Calu3 (cell line): Measurements from ENCODE around the gene NNAT. TPM values are rescaled to one million over a fixed set of nuclear protein-coding genes. Genes with fewer than 3 reads are reported as not detected.

Experiments
- BruUV-seq: library from RNA; stranded (reverse); fragments of 400-500 nt; replicated peaks from 2 replicates; lab custom pipeline; 2021; lab: Mats Ljungman, UMichigan
- CTCF ChIA-PET: fragments of 300-600 bp; sonication (Branson Sonifier 250); formaldehyde crosslinking; loops from one replicate; lab custom pipeline; 2022; ENCODE audit warnings: antibody characterized with exemption; lab: Charles Lee
- DNase-seq: peaks from one replicate; pipeline ENCODE4 v3.0.0; 2022
- H3K27ac Mint-ChIP-seq: one replicate; pipeline ENCODE4 v1.8.0; 2022; ENCODE audit warnings: mixed read lengths; ENCODE audit not compliant: unreplicated experiment
- H3K27me3 Mint-ChIP-seq: one replicate; pipeline ENCODE4 v1.8.0; 2022; ENCODE audit warnings: mixed read lengths; ENCODE audit not compliant: unreplicated experiment
- H3K36me3 Mint-ChIP-seq: one replicate; pipeline ENCODE4 v1.8.0; 2022; ENCODE audit warnings: mild to moderate bottlenecking, moderate library complexity, mixed read lengths; ENCODE audit not compliant: insufficient read depth, unreplicated experiment
- H3K4me1 Mint-ChIP-seq: one replicate; pipeline ENCODE4 v1.8.0; 2022; ENCODE audit warnings: mild to moderate bottlenecking, low read depth, mixed read lengths; ENCODE audit not compliant: unreplicated experiment
- H3K4me3 Mint-ChIP-seq: one replicate; pipeline ENCODE4 v1.8.0; 2022; ENCODE audit warnings: mild to moderate bottlenecking, low read depth, moderate library complexity, mixed read lengths; ENCODE audit not compliant: unreplicated experiment
- H3K9me3 Mint-ChIP-seq: one replicate; pipeline ENCODE4 v1.8.0; 2022; ENCODE audit warnings: low read depth, mixed read lengths; ENCODE audit not compliant: unreplicated experiment
- intact Hi-C: fragments of 100-400 bp; cut with micrococcal nuclease; formaldehyde crosslinking; loops from one replicate; pipeline ENCODE4 v1.10.0; 2022; ENCODE audit not compliant: unreplicated experiment
- total RNA-seq: library from RNA; stranded (reverse); gene quantifications from 2 replicates; pipeline ENCODE4 v1.2.3, GENCODE V29; 2022
- TF ChIP-seq, protein P1 (sequence below): fragments of 200-600 bp; IDR thresholded peaks from one replicate; pipeline ENCODE4 v1.8.0; 2022; ENCODE audit warnings: antibody characterized with exemption; ENCODE audit not compliant: unreplicated experiment

The NNAT gene
- total RNA-seq, 1 experiment from 2014 or later = not detected

DNA sequence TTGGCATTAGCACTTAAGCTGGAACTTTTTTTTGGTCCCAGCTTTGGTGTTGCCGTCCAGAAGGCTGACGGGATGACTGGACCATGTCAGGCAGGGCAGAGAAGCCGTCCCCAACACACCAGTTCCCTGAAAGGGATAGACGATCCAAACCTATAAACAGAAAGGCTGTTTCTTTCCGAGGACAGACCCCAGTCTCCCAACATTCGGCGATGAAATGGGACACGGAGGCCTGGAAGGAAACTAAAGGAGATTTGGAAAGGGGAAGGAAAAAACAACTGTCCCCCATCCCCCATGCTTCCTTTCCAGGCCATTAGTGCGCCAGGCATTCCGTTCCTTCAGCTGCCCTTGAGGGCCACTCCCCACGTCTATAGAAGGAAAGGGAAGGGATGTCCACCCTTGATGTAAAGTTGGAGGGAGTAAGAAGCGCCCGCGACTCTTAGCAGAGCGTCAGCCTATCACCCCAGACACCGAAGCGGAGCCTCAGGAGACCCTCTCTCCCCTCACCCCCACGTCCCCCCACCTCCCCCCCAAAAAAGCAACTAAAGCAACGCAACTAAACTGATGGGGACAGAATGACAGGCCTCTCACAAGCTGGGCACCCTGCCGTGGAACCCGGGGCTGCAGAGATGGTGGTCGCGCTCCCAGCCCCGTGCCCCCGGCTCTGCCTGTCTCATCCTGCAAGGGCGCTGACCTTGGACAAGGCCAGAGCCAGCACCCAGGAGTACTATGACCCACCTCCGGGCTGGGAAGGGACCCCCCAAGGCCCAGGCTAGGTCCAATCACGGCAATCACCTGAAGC is 6.0 kb downstream of the NNAT start:
- H3K27ac Mint-ChIP-seq = peak overlapping the region; percentile 100
- H3K4me3 Mint-ChIP-seq = peak overlapping the region; percentile 91
- H3K27me3 Mint-ChIP-seq = peaks cover 41% of the 10 kb centered on the region
- TSS peak; percentile 72 for BruUV-seq
- H3K9me3 Mint-ChIP-seq = peaks cover 4% of the 10 kb centered on the region
- intact Hi-C loops = loop anchor here (5.0 kb wide), 1 partner anchor 190 kb away; no protein-coding TSS in a partner anchor
- peak; percentile 45 for DNase-seq
- CTCF ChIA-PET = interaction anchor here (0.6 to 0.7 kb wide), 2 partner anchors 271 to 419 kb away, joined by 3 to 5 read pairs; no protein-coding TSS in a partner anchor
- H3K4me1 Mint-ChIP-seq = peaks cover 40% of the 10 kb centered on the region
- TF ChIP-seq, protein P1, sequence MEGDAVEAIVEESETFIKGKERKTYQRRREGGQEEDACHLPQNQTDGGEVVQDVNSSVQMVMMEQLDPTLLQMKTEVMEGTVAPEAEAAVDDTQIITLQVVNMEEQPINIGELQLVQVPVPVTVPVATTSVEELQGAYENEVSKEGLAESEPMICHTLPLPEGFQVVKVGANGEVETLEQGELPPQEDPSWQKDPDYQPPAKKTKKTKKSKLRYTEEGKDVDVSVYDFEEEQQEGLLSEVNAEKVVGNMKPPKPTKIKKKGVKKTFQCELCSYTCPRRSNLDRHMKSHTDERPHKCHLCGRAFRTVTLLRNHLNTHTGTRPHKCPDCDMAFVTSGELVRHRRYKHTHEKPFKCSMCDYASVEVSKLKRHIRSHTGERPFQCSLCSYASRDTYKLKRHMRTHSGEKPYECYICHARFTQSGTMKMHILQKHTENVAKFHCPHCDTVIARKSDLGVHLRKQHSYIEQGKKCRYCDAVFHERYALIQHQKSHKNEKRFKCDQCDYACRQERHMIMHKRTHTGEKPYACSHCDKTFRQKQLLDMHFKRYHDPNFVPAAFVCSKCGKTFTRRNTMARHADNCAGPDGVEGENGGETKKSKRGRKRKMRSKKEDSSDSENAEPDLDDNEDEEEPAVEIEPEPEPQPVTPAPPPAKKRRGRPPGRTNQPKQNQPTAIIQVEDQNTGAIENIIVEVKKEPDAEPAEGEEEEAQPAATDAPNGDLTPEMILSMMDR = no peak
- H3K36me3 Mint-ChIP-seq = peaks cover 55% of the 10 kb centered on the region

DNA sequence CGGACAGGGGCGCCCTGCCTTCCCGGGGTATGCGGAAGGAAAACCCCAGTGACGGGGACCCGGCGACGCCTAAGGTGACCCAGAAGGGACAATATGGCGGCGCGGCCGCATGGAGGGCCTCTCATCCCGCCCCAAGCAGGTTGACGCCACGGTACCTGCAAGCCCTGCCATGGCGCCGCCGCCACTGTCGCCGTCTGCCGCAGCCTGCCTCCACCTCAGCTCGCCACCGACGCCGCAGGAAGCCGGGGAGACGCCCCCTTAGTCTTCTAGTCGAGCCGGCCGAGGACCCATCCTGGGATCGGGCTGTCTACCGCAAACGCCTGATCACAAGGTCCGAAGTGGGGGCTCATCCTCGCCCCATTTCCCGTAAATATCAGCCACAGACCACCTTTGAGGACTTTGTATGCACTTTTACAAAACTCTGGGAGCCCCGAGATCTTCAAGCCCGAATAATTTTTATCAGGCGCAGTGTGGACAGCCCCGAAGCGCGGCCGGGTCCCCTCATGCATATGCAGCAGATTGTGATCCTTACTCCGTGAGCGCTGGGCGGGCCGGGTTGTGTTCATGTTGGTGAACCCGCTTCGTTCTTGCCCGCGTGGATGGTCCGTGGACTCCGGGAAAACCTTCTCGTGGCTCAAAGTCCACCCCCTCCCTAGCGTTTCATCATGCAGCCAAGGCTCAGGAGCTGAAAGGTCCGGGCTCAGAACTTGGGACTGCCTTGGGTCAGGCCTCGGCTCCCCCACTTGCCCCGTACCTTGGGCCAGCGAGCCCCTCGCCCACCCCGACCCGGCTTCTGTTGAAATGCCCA is 6.8 kb downstream of the NNAT start, which contains the start of gene BLCAP:
Gene BLCAP (minus strand): TSS at position 239 of the 808 bp plus-strand sequence. CDS start 8,702 bp downstream, outside the sequence.
- CTCF ChIA-PET = interaction anchor here (0.5 to 0.7 kb wide), 4 partner anchors 255 to 456 kb away, joined by 3 to 6 read pairs (median 4); no protein-coding TSS in a partner anchor
- no TSS peak for BruUV-seq

DNA sequence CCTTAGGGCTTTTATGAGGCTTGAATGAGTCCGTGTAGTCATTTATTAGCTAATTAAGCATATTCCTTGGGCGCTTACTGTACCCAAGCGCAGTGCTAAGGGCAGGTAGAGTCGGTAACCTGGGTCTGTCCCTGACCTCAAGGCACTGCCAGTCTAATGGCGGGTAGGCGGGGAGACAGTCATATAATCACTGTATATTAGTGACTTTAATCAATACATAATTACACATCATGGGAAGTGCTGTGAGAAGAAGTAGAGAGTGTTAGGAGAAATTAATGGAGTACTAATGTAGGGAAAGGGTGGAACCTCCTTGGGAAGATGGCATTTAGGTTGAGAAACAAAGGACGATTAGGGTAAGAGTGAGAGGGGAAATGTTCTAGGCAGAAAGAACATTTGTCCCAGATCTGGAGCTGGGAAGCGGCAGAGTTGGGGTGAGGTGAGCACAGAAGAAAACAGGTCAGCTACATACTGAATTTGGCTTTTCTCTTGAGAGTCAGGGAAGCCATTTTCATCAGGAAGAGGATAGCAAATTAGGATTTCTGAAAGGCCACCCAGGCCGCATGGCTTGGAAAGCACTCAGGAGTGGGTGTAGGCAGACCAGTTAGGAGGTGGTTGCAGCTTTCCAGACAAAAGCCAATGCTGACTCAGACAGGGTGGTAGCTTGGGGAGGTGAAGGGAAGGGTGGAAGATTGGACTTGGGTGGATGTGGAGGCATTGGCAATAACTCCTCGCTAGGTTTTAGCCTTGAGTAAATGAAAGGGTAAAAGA is 7.6 kb downstream of the NNAT start:
- Mint-ChIP-seq H3K27me3 (peaks cover 48% of the 10 kb centered on the region), H3K36me3 (peaks cover 51% of the 10 kb centered on the region), H3K4me1 (peaks cover 40% of the 10 kb centered on the region), H3K4me3 (peak overlapping the region; percentile 91), H3K9me3 (peaks cover 2% of the 10 kb centered on the region), H3K27ac (peak overlapping the region; percentile 100)
- TF ChIP-seq, protein P1 = no peak
- DNase-seq = no peak
- intact Hi-C loops = loop anchor here (5.0 kb wide), 1 partner anchor 191 kb away; no protein-coding TSS in a partner anchor
- CTCF ChIA-PET = interaction anchor here (0.5 kb wide), 1 partner anchor 256 kb away, joined by 6 read pairs; no protein-coding TSS in a partner anchor
- BruUV-seq = TSS peak; percentile 95

More for the DNA sequence above, 6.8 kb downstream of the NNAT start, which contains the start of gene BLCAP:
- intact Hi-C loops = loop anchor here (5.0 kb wide), 1 partner anchor 191 kb away; no protein-coding TSS in a partner anchor
- H3K4me3 Mint-ChIP-seq = peak within 1 kb of the TSS; percentile 91
- H3K27ac Mint-ChIP-seq = peak within 1 kb of the TSS; percentile 100
- H3K36me3 Mint-ChIP-seq = peaks cover 55% of the 10 kb centered on the region
- peak; percentile 92 for DNase-seq
- H3K9me3 Mint-ChIP-seq = peaks cover 4% of the 10 kb centered on the region
- H3K4me1 Mint-ChIP-seq = peaks cover 40% of the 10 kb centered on the region
- peaks cover 48% of the 10 kb centered on the region for H3K27me3 Mint-ChIP-seq
- TF ChIP-seq, protein P1 = no peak
